HepG2 (cell line): Measurements from ENCODE around the gene NUBP2. TPM values are rescaled to one million over a fixed set of nuclear protein-coding genes. Genes with fewer than 3 reads are reported as not detected.

Experiments
- ATF7-NPFF ChIP-seq: sonication (generic); formaldehyde crosslinking; IDR thresholded peaks from 2 replicates; pipeline ENCODE4 v1.8.1; 2023; ENCODE audit warnings: mild to moderate bottlenecking, low read depth, missing genetic modification reagents, moderate library complexity
- CBFB ChIP-seq: sonication (generic); formaldehyde crosslinking; IDR thresholded peaks from 2 replicates; pipeline ENCODE4 v1.4.0; 2020; ENCODE audit warnings: missing genetic modification reagents
- CCAR2 ChIP-seq: fragments of 200-400 bp; formaldehyde crosslinking; optimal IDR thresholded peaks from 2 replicates; pipeline ENCODE3; 2018; ENCODE audit warnings: low read depth, mild to moderate bottlenecking, low read length, moderate library complexity
- JDP2 ChIP-seq: sonication (generic); formaldehyde crosslinking; IDR thresholded peaks from 2 replicates; pipeline ENCODE4 v1.8.1; 2022; ENCODE audit warnings: missing genetic modification reagents, borderline replicate concordance
- KDM4B ChIP-seq: sonication (generic); formaldehyde crosslinking; IDR thresholded peaks from 2 replicates; pipeline ENCODE4 v1.4.0; 2020; ENCODE audit warnings: missing genetic modification reagents
- LBX2 ChIP-seq: sonication (generic); formaldehyde crosslinking; IDR thresholded peaks from 2 replicates; pipeline ENCODE4 v1.5.0; 2020; ENCODE audit warnings: missing genetic modification reagents, mild to moderate bottlenecking, borderline replicate concordance
- MEF2D ChIP-seq: sonication (generic); formaldehyde crosslinking; IDR thresholded peaks from 2 replicates; pipeline ENCODE4 v1.5.1; 2020; ENCODE audit warnings: mild to moderate bottlenecking, missing genetic modification reagents
- MTA1 ChIP-seq: sonication (generic); formaldehyde crosslinking; IDR thresholded peaks from 2 replicates; pipeline ENCODE4 v1.4.0; 2020; ENCODE audit warnings: missing genetic modification reagents, mild to moderate bottlenecking, borderline replicate concordance
- NFRKB ChIP-seq: fragments of 450-650 bp; IDR thresholded peaks from 2 replicates; pipeline ENCODE4 v1.6.1; 2017
- NONO ChIP-seq, 2 experiments: fragments of 450-650 bp in 1 of 2; sonication (generic) in 1 of 2; formaldehyde crosslinking in 1 of 2; IDR thresholded peaks in 1 of 2; conservative IDR thresholded peaks in 1 of 2; 2 replicates each; pipeline versions ENCODE4 v1.6.1 to v1.8.0; 2017 to 2022; ENCODE audit warnings: mild to moderate bottlenecking in 1 of 2, missing genetic modification reagents in 1 of 2, moderate library complexity in 1 of 2
- SP2 ChIP-seq: sonication (generic); formaldehyde crosslinking; IDR thresholded peaks from 2 replicates; pipeline ENCODE4 v1.5.1; 2020; ENCODE audit warnings: mild to moderate bottlenecking, missing genetic modification reagents
- TEAD3 ChIP-seq: optimal IDR thresholded peaks from 2 replicates; pipeline ENCODE3; 2016; ENCODE audit warnings: borderline replicate concordance
- YEATS2 ChIP-seq: sonication (generic); formaldehyde crosslinking; IDR thresholded peaks from 2 replicates; pipeline ENCODE4 v1.4.0; 2020; ENCODE audit warnings: missing genetic modification reagents, borderline replicate concordance
- YY1 ChIP-seq: IDR thresholded peaks from 2 replicates; pipeline ENCODE4 v1.6.1; 2011; ENCODE audit warnings: low read length, low read depth, moderate library complexity, mild to moderate bottlenecking; ENCODE audit not compliant: insufficient read depth, insufficient replicate concordance
- ZBTB42 ChIP-seq: sonication (generic); formaldehyde crosslinking; IDR thresholded peaks from 2 replicates; pipeline ENCODE4 v1.5.0; 2020; ENCODE audit warnings: mild to moderate bottlenecking, missing genetic modification reagents
- ZNF180 ChIP-seq: sonication (generic); formaldehyde crosslinking; IDR thresholded peaks from 2 replicates; pipeline ENCODE4 v1.4.0; 2020; ENCODE audit warnings: low read depth, missing genetic modification reagents, borderline replicate concordance
- ZNF296 ChIP-seq: sonication (generic); formaldehyde crosslinking; conservative IDR thresholded peaks from 2 replicates; pipeline ENCODE4 v1.5.0; 2020; ENCODE audit warnings: mild to moderate bottlenecking, missing genetic modification reagents
- ZNF567 ChIP-seq: sonication (generic); formaldehyde crosslinking; IDR thresholded peaks from 2 replicates; pipeline ENCODE4 v1.8.1; 2023; ENCODE audit warnings: mild to moderate bottlenecking, missing genetic modification reagents, borderline replicate concordance
- ZNF629 ChIP-seq: sonication (generic); formaldehyde crosslinking; conservative IDR thresholded peaks from 2 replicates; pipeline ENCODE4 v1.5.0; 2020; ENCODE audit warnings: missing genetic modification reagents
- ZNF746 ChIP-seq: sonication (generic); formaldehyde crosslinking; IDR thresholded peaks from 2 replicates; pipeline ENCODE4 v1.8.0; 2022; ENCODE audit warnings: mild to moderate bottlenecking, missing genetic modification reagents
- ZNF780A ChIP-seq: sonication (generic); formaldehyde crosslinking; IDR thresholded peaks from 2 replicates; pipeline ENCODE4 v1.8.0; 2022; ENCODE audit warnings: mild to moderate bottlenecking, missing genetic modification reagents, moderate library complexity
- ZNF800 ChIP-seq: sonication (generic); formaldehyde crosslinking; IDR thresholded peaks from 2 replicates; pipeline ENCODE4 v1.4.0; 2020; ENCODE audit warnings: missing genetic modification reagents
- ZNF83 ChIP-seq: sonication (generic); formaldehyde crosslinking; IDR thresholded peaks from 2 replicates; pipeline ENCODE4 v1.4.0; 2020; ENCODE audit warnings: missing genetic modification reagents, mild to moderate bottlenecking, borderline replicate concordance
- ZSCAN21 ChIP-seq: sonication (generic); formaldehyde crosslinking; IDR thresholded peaks from 2 replicates; pipeline ENCODE4 v1.8.0; 2022; ENCODE audit warnings: mild to moderate bottlenecking, missing genetic modification reagents, moderate library complexity, borderline replicate concordance
- polyA plus RNA-seq, 8 experiments: library from polyadenylated mRNA; depleted of rRNA in 3 of 8; stranded (reverse) in 7 of 8; unstranded in 1 of 8; fragments of >200 nt; fragmentation: Illumina TruSeq in 4 of 8; extraction: Trizol in 4 of 8; gene quantifications; 2 replicates each; pipeline versions ENCODE4 v1.2.1 to v1.2.3, GENCODE V29; 2011 to 2016; ENCODE audit warnings: low read depth in 4 of 8, missing spikeins in 1 of 8, mixed read lengths in 1 of 8; ENCODE audit not compliant: insufficient read depth in 1 of 8
- total RNA-seq, 5 experiments: library from RNA; depleted of rRNA; stranded (reverse); fragments of >200 nt; fragmentation: Illumina TruSeq; extraction: Trizol; gene quantifications; 2 replicates each; pipeline ENCODE4 v1.2.3, GENCODE V29; 2016; ENCODE audit warnings: low read depth in 1 of 5
- TF ChIP-seq, protein P1 (sequence below): sonication (generic); formaldehyde crosslinking; IDR thresholded peaks from 2 replicates; pipeline ENCODE4 v1.8.0; 2022; ENCODE audit warnings: missing genetic modification reagents, mild to moderate bottlenecking, inconsistent platforms, borderline replicate concordance
- TF ChIP-seq, protein P2 (sequence below): IDR thresholded peaks from 2 replicates; pipeline ENCODE4 v1.6.1; 2018; ENCODE audit warnings: missing genetic modification reagents

Gene NUBP2
- total and polyA plus RNA-seq, 2 of the 13 experiments (the other 11 are each of a cell fraction or from before 2014, with no cell fraction given) = 25.7 to 61.5 TPM

DNA sequence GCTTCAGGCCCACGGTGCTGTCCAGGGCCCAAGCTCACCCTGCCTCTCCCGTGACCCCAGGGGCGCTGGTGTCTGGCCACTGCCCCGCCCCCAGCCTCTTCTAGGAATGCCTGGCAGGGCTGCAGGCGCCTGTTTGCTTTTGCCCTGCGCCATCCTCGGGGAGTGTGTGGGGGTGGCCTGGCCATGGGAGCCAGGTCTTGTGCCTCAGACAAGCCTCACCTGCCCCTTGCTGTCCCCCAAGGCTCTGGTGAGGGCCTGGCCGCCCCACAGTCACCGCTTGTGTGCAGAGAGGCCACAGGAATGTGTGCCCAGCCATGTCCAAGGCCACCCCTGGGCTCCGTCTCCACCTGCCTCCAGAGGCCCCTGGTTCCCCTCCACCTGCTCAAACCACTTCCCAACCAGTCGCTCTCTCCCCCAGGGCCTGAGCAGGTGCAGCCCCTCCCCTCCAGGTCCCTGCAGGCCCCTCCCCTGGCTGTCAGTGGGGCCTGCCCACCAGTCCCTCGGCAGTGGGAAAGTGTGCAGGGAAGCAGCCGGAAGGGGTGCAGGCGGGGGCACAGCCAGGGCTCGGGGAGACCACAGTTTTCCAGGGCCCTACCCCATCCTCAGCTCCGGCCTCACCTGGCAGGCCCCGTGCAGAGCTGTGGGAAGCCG is 11.6 kb downstream of the NUBP2 start (continued):
- TF ChIP-seq, protein P1, sequence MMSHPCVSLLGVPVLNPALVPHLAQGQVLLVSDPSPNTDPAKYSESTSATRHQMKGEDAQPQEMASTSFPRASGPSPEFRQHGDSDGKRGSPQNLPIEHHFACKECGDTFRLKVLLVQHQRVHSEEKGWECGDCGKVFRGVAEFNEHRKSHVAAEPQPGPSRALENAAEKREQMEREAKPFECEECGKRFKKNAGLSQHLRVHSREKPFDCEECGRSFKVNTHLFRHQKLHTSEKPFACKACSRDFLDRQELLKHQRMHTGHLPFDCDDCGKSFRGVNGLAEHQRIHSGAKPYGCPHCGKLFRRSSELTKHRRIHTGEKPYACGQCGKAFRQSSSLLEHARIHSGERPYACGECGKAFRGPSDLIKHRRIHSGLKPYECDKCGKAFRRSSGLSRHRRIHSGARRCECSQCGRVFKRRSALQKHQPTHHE (CRISPR knock-in tag) = no peak
- TF ChIP-seq ZNF180 (CRISPR knock-in tag) = no peak
- no peak for TF ChIP-seq ATF7-NPFF
- no peak for TF ChIP-seq MEF2D (CRISPR knock-in tag)
- peak; percentile 98 for TF ChIP-seq CBFB (CRISPR knock-in tag)
- TF ChIP-seq JDP2 = no peak
- peak; percentile 42; the same call in 1 of the 2 replicates for TF ChIP-seq MTA1 (CRISPR knock-in tag)
- peak; percentile 69; the same call in 1 of the 2 replicates for TF ChIP-seq ZSCAN21 (CRISPR knock-in tag)
- TF ChIP-seq YY1 = no peak
- TF ChIP-seq NFRKB = no peak
- no peak for TF ChIP-seq YEATS2 (CRISPR knock-in tag)
- no peak for TF ChIP-seq ZBTB42
- TF ChIP-seq ZNF629 = no peak
- TF ChIP-seq ZNF83 (CRISPR knock-in tag) = no peak
- TF ChIP-seq, protein P2, sequence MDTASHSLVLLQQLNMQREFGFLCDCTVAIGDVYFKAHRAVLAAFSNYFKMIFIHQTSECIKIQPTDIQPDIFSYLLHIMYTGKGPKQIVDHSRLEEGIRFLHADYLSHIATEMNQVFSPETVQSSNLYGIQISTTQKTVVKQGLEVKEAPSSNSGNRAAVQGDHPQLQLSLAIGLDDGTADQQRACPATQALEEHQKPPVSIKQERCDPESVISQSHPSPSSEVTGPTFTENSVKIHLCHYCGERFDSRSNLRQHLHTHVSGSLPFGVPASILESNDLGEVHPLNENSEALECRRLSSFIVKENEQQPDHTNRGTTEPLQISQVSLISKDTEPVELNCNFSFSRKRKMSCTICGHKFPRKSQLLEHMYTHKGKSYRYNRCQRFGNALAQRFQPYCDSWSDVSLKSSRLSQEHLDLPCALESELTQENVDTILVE = 0 out of 2 replicates have a peak, but pooled peaks have one; percentile 21
- TF ChIP-seq NONO (IDR thresholded peaks at IDR 0.05) = no peak
- peak; percentile 47 for TF ChIP-seq NONO (CRISPR knock-in tag; conservative IDR thresholded peaks at IDR 0.05)
- no peak for TF ChIP-seq LBX2
- TF ChIP-seq ZNF800 (CRISPR knock-in tag) = peak; percentile 22; the same call in 1 of the 2 replicates
- TF ChIP-seq SP2 (CRISPR knock-in tag) = 0 out of 2 replicates have a peak, but pooled peaks have one; percentile 38
- no peak for TF ChIP-seq ZNF567 (CRISPR knock-in tag)
- no peak for TF ChIP-seq ZNF746 (CRISPR knock-in tag)
- 0 out of 2 replicates have a peak, but pooled peaks have one; percentile 29 for TF ChIP-seq ZNF296 (CRISPR knock-in tag)
- TF ChIP-seq KDM4B = peak; percentile 51; the same call in 1 of the 2 replicates
- TF ChIP-seq ZNF780A (CRISPR knock-in tag) = no peak
- TF ChIP-seq CCAR2 = no peak
- TF ChIP-seq TEAD3 (CRISPR knock-in tag) = peak; percentile 94
